Right lobe of liver (tissue), 4 donors: ENCODE results near the gene ZFC3H1.

ENCODE experiments used
- POLR2A ChIP-seq: fragments of 450-650 bp; IDR thresholded peaks from one replicate; pipeline ENCODE4 v1.6.1; 2017; ENCODE audit warnings: antibody characterized with exemption, mild to moderate bottlenecking
- TF ChIP-seq, protein P1 (sequence below), 4 donors: fragments of 200-600 bp in 3 of 4; fragments of 450-650 bp in 1 of 4; IDR thresholded peaks; one replicate each; pipeline versions ENCODE4 v1.5.1 to v1.8.0; 2016 to 2022; ENCODE audit warnings: antibody characterized with exemption in 4 of 4, mild to moderate bottlenecking in 2 of 4
- donor health status: DM: no; HTN: no; CAD: no.
- donor health status: DM: no; HTN: no; CAD: no.
- donor health status: DM: no; HTN: yes; CAD: no.

DNA sequence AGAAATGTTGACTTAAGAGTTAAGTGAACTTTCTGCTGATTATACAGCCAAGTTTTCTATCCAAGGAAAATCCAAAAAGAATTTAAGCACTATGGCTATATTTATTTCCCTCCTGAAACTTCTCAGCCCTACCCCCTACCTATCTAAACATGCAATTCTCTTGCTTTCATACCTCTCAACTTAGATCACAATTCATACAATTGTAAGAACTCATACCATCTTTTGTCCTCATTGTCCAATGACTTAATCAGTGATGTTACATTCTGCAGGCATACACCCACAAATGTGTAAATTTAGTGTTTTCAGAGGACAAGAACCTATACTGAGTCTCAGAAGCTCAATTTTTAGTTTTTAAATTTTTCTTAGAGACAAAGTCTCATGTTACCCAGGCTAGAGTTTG, 62.1 kb downstream of the ZFC3H1 start:
- TF ChIP-seq, protein P1, sequence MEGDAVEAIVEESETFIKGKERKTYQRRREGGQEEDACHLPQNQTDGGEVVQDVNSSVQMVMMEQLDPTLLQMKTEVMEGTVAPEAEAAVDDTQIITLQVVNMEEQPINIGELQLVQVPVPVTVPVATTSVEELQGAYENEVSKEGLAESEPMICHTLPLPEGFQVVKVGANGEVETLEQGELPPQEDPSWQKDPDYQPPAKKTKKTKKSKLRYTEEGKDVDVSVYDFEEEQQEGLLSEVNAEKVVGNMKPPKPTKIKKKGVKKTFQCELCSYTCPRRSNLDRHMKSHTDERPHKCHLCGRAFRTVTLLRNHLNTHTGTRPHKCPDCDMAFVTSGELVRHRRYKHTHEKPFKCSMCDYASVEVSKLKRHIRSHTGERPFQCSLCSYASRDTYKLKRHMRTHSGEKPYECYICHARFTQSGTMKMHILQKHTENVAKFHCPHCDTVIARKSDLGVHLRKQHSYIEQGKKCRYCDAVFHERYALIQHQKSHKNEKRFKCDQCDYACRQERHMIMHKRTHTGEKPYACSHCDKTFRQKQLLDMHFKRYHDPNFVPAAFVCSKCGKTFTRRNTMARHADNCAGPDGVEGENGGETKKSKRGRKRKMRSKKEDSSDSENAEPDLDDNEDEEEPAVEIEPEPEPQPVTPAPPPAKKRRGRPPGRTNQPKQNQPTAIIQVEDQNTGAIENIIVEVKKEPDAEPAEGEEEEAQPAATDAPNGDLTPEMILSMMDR (IDR thresholded peaks at IDR 0.05): no peak
- no peak for TF ChIP-seq POLR2A
